ENCODE results near the gene RASSF7. TPM values are rescaled to one million over a fixed set of nuclear protein-coding genes. Genes with fewer than 3 reads are reported as not detected.

The RASSF7 gene
- total and polyA plus RNA-seq, 2 of the 8 experiments (the other 6 are each of a cell fraction or from before 2014, with no cell fraction given): 22.3 to 43.9 TPM

DNA sequence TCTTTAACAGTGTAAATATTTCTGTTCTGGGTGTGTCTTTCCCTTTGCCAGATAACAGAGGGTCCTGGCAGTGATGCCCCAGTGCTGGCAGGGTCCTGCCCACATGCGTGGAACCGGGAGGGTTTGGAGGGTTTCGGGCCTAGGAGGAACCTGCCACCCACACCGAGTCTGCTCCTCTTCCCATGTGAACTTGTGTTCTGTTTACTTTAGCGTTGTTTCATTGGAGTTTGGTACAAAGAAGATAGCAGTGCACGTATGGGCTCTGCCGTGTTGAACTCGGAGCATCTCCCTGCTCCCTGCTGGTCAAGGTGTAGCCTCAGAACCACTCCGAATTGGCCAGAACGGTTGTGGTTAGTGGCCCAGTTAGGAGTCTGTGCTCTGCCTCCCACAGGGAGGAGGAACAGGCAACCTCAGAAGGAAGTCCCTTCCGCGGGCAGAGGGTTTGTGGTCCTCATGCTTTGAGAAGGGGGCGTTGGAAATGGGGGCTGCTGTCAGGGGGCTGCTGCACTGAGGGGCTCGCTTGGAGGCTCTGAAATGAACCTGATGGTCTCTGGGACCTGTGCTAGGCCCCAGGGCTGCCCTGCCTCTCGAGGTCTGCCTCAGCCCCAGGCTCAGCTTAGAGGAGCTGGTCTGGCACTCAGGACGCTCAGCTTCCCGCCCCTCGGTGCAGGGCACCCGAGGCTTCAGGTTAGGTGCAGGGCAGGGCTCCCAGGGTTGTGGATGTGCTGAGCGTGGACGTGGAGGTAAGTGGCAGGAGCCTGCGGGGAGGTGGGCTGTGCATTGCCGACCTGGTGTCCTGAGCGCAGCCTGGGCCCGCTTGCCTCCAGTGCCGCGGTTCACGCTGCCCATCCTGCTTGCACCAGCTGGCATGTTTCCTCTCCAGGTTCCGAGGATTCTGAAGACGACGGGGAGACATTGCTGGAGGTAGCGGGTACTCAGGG lies 25.9 kb downstream of the RASSF7 start (continued):
- TF ChIP-seq RNF2 (IDR thresholded peaks at IDR 0.05; ENCODE audit: borderline replicate concordance, low read depth, low read length, missing control alignments, poor library complexity, severe bottlenecking) (no peak), SRF (IDR thresholded peaks at IDR 0.05; ENCODE audit: low read depth, low read length) (no peak), KDM5A (IDR thresholded peaks at IDR 0.05; ENCODE audit: low read length) (no peak), SP2 (IDR thresholded peaks at IDR 0.05; ENCODE audit: low read length) (no peak), CHD2 (IDR thresholded peaks at IDR 0.05; ENCODE audit: low read length) (no peak), RFX5 (IDR thresholded peaks at IDR 0.05; ENCODE audit: borderline replicate concordance, low read depth, low read length) (no peak)
